Measurements from ENCODE around the gene SGPL1.

SGPL1 gene

GRCh38 chr10:70837660-70838059, 21.9 kb downstream of the SGPL1 start:
- no peak overlapping the region for H3K27ac ChIP-seq
- ChIA-PET CTCF (interaction anchor here (1.2 kb wide), 1 partner anchor 48 kb away, joined by 3 read pairs; no protein-coding TSS in a partner anchor), POLR2A (ENCODE audit: low non-redundant PET) (no interaction called here)
- TF ChIP-seq CTCF (conservative IDR thresholded peaks at IDR 0.05; ENCODE audit: low read depth), result no peak
- no peak for DNase-seq (ENCODE audit: low spot score)

- TF ChIP-seq CTCF (conservative IDR thresholded peaks at IDR 0.05; ENCODE audit: low read depth), result no peak
- POLR2A ChIA-PET (ENCODE audit: low non-redundant PET), result no interaction called here
- no peak overlapping the region for H3K27ac ChIP-seq
- DNase-seq (ENCODE audit: low spot score), result no peak
- CTCF ChIA-PET, result interaction anchor here (0.6 to 1.2 kb wide), 2 partner anchors 48 to 196 kb away, joined by 3 to 4 read pairs; no protein-coding TSS in a partner anchor
These were observed 22.6 kb downstream of the SGPL1 start for GRCh38 chr10:70838270-70838805.

- no peak for TF ChIP-seq CTCF (conservative IDR thresholded peaks at IDR 0.05; ENCODE audit: low read depth)
- CTCF ChIA-PET, result no interaction called here
- H3K27ac ChIP-seq, result no peak overlapping the region
- POLR2A ChIA-PET (ENCODE audit: low non-redundant PET), result no interaction called here
- no peak for DNase-seq (ENCODE audit: low spot score)
These were observed 25.1 kb downstream of the SGPL1 start for GRCh38 chr10:70840836-70841235.

- no peak for DNase-seq (ENCODE audit: low spot score)
- no peak overlapping the region for H3K27ac ChIP-seq
- POLR2A ChIA-PET (ENCODE audit: low non-redundant PET), result no interaction called here
- TF ChIP-seq CTCF (conservative IDR thresholded peaks at IDR 0.05; ENCODE audit: low read depth), result no peak
- CTCF ChIA-PET, result interaction anchor here (0.6 kb wide), 1 partner anchor 641 kb away, joined by 3 read pairs; no protein-coding TSS in a partner anchor
These were observed 27.6 kb downstream of the SGPL1 start for GRCh38 chr10:70843333-70843732.

GRCh38 chr10:70843776-70844489, 28.2 kb downstream of the SGPL1 start:
- POLR2A ChIA-PET (ENCODE audit: low non-redundant PET), result no interaction called here

GRCh38 chr10:70845256-70845655, 29.5 kb downstream of the SGPL1 start:
- DNase-seq (ENCODE audit: low spot score), result no peak
- CTCF ChIA-PET, result no interaction called here
- TF ChIP-seq CTCF (conservative IDR thresholded peaks at IDR 0.05; ENCODE audit: low read depth), result no peak
- H3K27ac ChIP-seq, result no peak overlapping the region
- POLR2A ChIA-PET (ENCODE audit: low non-redundant PET), result no interaction called here

More at GRCh38 chr10:70843776-70844489, 28.2 kb downstream of the SGPL1 start:
- no peak for TF ChIP-seq CTCF (conservative IDR thresholded peaks at IDR 0.05; ENCODE audit: low read depth)
- no peak overlapping the region for H3K27ac ChIP-seq
- no peak for DNase-seq (ENCODE audit: low spot score)
- CTCF ChIA-PET, result no interaction called here

All from RWPE1 (cell line).